NCI-H2171 (cell line): Measurements from ENCODE around the gene ALK.
A peak's percentile ranks its signal among the peaks of the same experiment; 100 is the strongest.
"Not testable (repeated sequence)": the region's sequence is repeated elsewhere in the genome, so short reads cannot be mapped to it uniquely, and the experiment has no call there.

Experiments
- DNase-seq: peaks from one replicate; lab custom pipeline; 2025; lab: John Stamatoyannopoulos, UW

Gene ALK

GRCh38 chr2:29841386-29842004 lies 79.9 kb downstream of the ALK start:
- peak; percentile 4 for DNase-seq

- DNase-seq: no peak
Observed at GRCh38 chr2:29839306-29839705, 82.1 kb downstream of the ALK start.

GRCh38 chr2:29837925-29838324 lies 83.5 kb downstream of the ALK start:
- no peak for DNase-seq

GRCh38 chr2:29834624-29835023 lies 86.8 kb downstream of the ALK start:
- DNase-seq: no peak

GRCh38 chr2:29834036-29834540 lies 87.3 kb downstream of the ALK start:
- DNase-seq: no peak

GRCh38 chr2:29831560-29831959 lies 89.8 kb downstream of the ALK start:
- no peak for DNase-seq

GRCh38 chr2:29829841-29830240 lies 91.5 kb downstream of the ALK start:
- DNase-seq: no peak

- not testable (repeated sequence) for DNase-seq
Observed at GRCh38 chr2:29824145-29824544, 97.2 kb downstream of the ALK start.

GRCh38 chr2:29821591-29821990 lies 99.8 kb downstream of the ALK start:
- DNase-seq: no peak

GRCh38 chr2:29819570-29819969 lies 101.8 kb downstream of the ALK start:
- DNase-seq: no peak

- no peak for DNase-seq
Observed at GRCh38 chr2:29817801-29818680, 103.3 kb downstream of the ALK start.

- DNase-seq: no peak
Observed at GRCh38 chr2:29817299-29817698, 104.1 kb downstream of the ALK start.

GRCh38 chr2:29816651-29817050 lies 104.7 kb downstream of the ALK start:
- no peak for DNase-seq

GRCh38 chr2:29811378-29811777 lies 110.0 kb downstream of the ALK start:
- DNase-seq: no peak

GRCh38 chr2:29810956-29811355 lies 110.4 kb downstream of the ALK start:
- no peak for DNase-seq

- DNase-seq: peak; percentile 2
Observed at GRCh38 chr2:29808321-29808720, 113.1 kb downstream of the ALK start.

GRCh38 chr2:29807082-29807481 lies 114.3 kb downstream of the ALK start:
- no peak for DNase-seq

GRCh38 chr2:29806461-29806860 lies 114.9 kb downstream of the ALK start:
- no peak for DNase-seq

- no peak for DNase-seq
Observed at GRCh38 chr2:29804671-29805070, 116.7 kb downstream of the ALK start.

- DNase-seq: no peak
Observed at GRCh38 chr2:29803537-29803936, 117.8 kb downstream of the ALK start.

- no peak for DNase-seq
Observed at GRCh38 chr2:29802986-29803385, 118.4 kb downstream of the ALK start.

- DNase-seq: no peak
Observed at GRCh38 chr2:29799628-29800027, 121.8 kb downstream of the ALK start.

GRCh38 chr2:29797916-29798315 lies 123.5 kb downstream of the ALK start:
- DNase-seq: no peak
